Measurements from ENCODE around the gene LRRC37A3. TPM values are rescaled to one million over a fixed set of nuclear protein-coding genes. Genes with fewer than 3 reads are reported as not detected.
A peak's percentile ranks its signal among the peaks of the same experiment; 100 is the strongest.
"Not testable (repeated sequence)": the region's sequence is repeated elsewhere in the genome, so short reads cannot be mapped to it uniquely, and the experiment has no call there.

The LRRC37A3 gene
- 1.0 and 4.2 TPM in 2 replicates for total RNA-seq (2012; rRNA removed)

- H3K4me3 ChIP-seq (ENCODE audit: low read length): peak within 1 kb of the TSS; percentile 80
Observed at GRCh38 chr17:64919289-64920025, at the start of gene LRRC37A3. LRRC37A3 (minus strand) TSS chr17:64919478; CDS start chr17:64897257, 22,221 bp downstream.

GRCh38 chr17:64965873-64966287 lies 46.6 kb upstream of the LRRC37A3 start:
- Histone ChIP-seq H3K4me2 (ENCODE audit: low read length) (peak overlapping the region; percentile 76), H3K4me3 (ENCODE audit: low read length) (peak overlapping the region; percentile 60), H3K9ac (ENCODE audit: low read depth, low read length) (peak overlapping the region; percentile 63), H3K4me1 (ENCODE audit: control insufficient read depth, insufficient read depth, low read length) (peaks cover 15% of the 10 kb centered on the region)
- H3K36me3 ChIP-seq (ENCODE audit: insufficient read depth, low read length); H3K27me3 ChIP-seq (ENCODE audit: control insufficient read depth, insufficient read depth, low read length); H3K9me3 ChIP-seq (replicated peaks; ENCODE audit: low read length): not testable (repeated sequence)

More at GRCh38 chr17:64919289-64920025, at the start of gene LRRC37A3:
- H3K9me3 ChIP-seq (replicated peaks; ENCODE audit: low read length); H3K27me3 ChIP-seq (ENCODE audit: control insufficient read depth, insufficient read depth, low read length); H3K36me3 ChIP-seq (ENCODE audit: insufficient read depth, low read length); H3K4me1 ChIP-seq (ENCODE audit: control insufficient read depth, insufficient read depth, low read length): not testable (repeated sequence)
- H3K4me2 ChIP-seq (ENCODE audit: low read length): peak within 1 kb of the TSS; percentile 81
- peak within 1 kb of the TSS; percentile 82 for H3K9ac ChIP-seq (ENCODE audit: low read depth, low read length)

- Histone ChIP-seq H3K9ac (ENCODE audit: low read depth, low read length) (peak overlapping the region; percentile 63), H3K4me2 (ENCODE audit: low read length) (peak overlapping the region; percentile 76), H3K4me3 (ENCODE audit: low read length) (peak overlapping the region; percentile 60), H3K4me1 (ENCODE audit: control insufficient read depth, insufficient read depth, low read length) (peaks cover 15% of the 10 kb centered on the region)
- not testable (repeated sequence) for H3K27me3 ChIP-seq (ENCODE audit: control insufficient read depth, insufficient read depth, low read length); H3K36me3 ChIP-seq (ENCODE audit: insufficient read depth, low read length); H3K9me3 ChIP-seq (replicated peaks; ENCODE audit: low read length)
Observed at GRCh38 chr17:64965256-64965872, 46.1 kb upstream of the LRRC37A3 start.

DNA sequence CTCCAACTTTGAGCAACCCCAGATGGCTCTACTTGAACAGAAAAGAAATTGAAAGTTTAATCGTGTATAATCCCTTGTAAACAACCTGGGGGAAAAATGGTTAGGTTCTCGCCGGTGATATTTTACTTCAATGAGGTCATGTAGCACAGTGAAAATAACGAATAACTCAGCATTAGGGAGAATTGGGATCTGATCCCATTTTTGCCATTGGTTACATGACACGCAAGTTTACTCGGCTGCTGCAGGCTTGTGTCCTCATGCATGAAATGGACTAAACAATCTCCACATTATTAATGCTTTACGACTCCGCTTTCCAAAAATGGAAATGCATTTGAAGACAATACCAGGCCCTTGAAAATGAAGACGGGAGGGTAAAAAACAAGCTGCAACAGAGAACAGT lies 45.5 kb upstream of the LRRC37A3 start:
- Histone ChIP-seq H3K4me1 (ENCODE audit: control insufficient read depth, insufficient read depth, low read length) (peaks cover 15% of the 10 kb centered on the region), H3K9ac (ENCODE audit: low read depth, low read length) (no peak overlapping the region), H3K36me3 (ENCODE audit: insufficient read depth, low read length) (no peaks in the 10 kb centered on the region), H3K4me3 (ENCODE audit: low read length) (no peak overlapping the region), H3K9me3 (replicated peaks; ENCODE audit: low read length) (no peaks in the 10 kb centered on the region), H3K4me2 (ENCODE audit: low read length) (peak overlapping the region; percentile 2), H3K27me3 (ENCODE audit: control insufficient read depth, insufficient read depth, low read length) (no peaks in the 10 kb centered on the region)

DNA sequence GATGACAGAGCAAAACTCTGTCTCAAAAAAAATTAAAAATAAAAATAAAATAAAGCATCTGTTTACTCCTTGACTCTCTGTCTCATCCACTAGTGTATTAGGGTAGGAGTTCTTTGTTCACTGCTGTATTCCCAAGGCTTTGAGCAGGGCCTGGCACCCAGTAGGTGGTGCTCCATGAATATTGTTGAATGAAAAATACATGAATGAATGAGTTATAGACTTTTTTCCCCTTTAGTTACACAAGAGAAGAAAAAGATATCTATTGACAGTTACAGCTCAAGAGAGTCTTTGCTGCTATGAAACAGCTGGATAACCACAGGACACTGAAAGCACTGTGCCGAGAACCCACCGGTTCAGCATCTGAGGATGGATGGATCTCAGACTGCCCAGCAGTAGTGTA lies 44.5 kb upstream of the LRRC37A3 start:
- H3K9ac ChIP-seq (ENCODE audit: low read depth, low read length); H3K27me3 ChIP-seq (ENCODE audit: control insufficient read depth, insufficient read depth, low read length); H3K36me3 ChIP-seq (ENCODE audit: insufficient read depth, low read length); H3K4me3 ChIP-seq (ENCODE audit: low read length); H3K4me2 ChIP-seq (ENCODE audit: low read length); H3K9me3 ChIP-seq (replicated peaks; ENCODE audit: low read length): not testable (repeated sequence)
- H3K4me1 ChIP-seq (ENCODE audit: control insufficient read depth, insufficient read depth, low read length): peaks cover 20% of the 10 kb centered on the region

DNA sequence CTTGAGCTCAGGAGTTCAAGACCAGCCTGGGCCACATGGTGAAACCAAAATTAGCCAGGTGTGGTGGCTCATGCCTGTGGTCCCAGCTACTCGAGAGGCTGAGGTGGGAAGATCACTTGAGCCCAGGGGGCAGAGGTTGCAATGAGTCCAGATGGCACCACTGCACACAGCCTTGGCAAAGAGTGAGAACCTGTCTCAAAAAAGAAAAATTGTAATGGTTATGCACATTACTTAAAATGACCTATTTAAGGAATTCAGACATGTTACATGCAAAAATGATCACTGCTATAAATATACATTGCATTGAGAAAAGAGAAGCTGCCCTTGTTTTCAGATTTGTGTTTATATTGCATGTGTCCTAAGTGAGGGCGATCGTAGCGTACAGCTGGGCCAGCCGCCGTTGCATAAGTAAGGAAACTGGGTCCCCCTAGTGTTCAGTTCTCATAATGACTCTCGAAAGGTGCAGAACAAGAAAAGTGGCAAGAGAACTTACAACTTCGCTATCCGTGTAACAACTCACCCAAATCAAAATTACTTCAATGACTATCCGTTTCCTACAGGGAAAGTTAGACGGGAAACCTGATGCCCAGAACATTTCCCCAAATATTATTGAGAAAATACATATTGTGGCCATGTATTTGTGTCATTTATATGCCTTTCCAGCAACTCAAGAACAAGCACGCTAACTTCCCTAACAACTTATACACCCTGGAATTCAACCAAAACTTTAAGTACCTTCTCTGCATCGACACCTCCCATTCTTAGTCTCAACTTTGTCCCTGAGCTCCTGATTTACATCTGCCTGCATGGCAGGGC lies 42.5 kb upstream of the LRRC37A3 start:
- H3K9ac ChIP-seq (ENCODE audit: low read depth, low read length); H3K27me3 ChIP-seq (ENCODE audit: control insufficient read depth, insufficient read depth, low read length); H3K36me3 ChIP-seq (ENCODE audit: insufficient read depth, low read length); H3K9me3 ChIP-seq (replicated peaks; ENCODE audit: low read length): not testable (repeated sequence)
- peaks cover 20% of the 10 kb centered on the region for H3K4me1 ChIP-seq (ENCODE audit: control insufficient read depth, insufficient read depth, low read length)
- H3K4me3 ChIP-seq (ENCODE audit: low read length): peak overlapping the region; percentile 41
- H3K4me2 ChIP-seq (ENCODE audit: low read length): peak overlapping the region; percentile 50

GRCh38 chr17:64951877-64952276 lies 32.6 kb upstream of the LRRC37A3 start:
- no peak overlapping the region for H3K4me2 ChIP-seq (ENCODE audit: low read length)
- H3K9ac ChIP-seq (ENCODE audit: low read depth, low read length): no peak overlapping the region
- H3K4me1 ChIP-seq (ENCODE audit: control insufficient read depth, insufficient read depth, low read length): no peaks in the 10 kb centered on the region
- H3K9me3 ChIP-seq (replicated peaks; ENCODE audit: low read length): no peaks in the 10 kb centered on the region
- H3K27me3 ChIP-seq (ENCODE audit: control insufficient read depth, insufficient read depth, low read length): no peaks in the 10 kb centered on the region
- no peaks in the 10 kb centered on the region for H3K36me3 ChIP-seq (ENCODE audit: insufficient read depth, low read length)
- no peak overlapping the region for H3K4me3 ChIP-seq (ENCODE audit: low read length)

DNA sequence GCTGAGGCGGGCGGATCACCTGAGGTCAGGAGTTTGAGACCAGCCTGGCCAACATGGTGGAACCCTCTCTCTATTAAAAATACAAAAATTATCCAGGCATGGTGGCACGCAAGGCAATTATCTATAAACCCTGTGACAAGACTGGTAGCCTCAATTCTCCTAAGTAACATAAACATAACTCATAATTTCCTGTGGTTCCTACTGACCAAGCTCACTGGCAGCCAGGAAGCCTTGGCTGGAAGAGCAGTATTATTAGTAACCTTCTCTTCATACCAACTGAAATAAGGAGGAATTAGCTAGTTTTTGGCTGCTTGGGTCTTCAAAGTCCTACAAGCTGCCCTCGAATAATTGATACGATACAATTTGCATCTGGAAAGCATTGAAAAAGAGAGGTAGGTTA lies 31.6 kb upstream of the LRRC37A3 start:
- H3K27me3 ChIP-seq (ENCODE audit: control insufficient read depth, insufficient read depth, low read length): no peaks in the 10 kb centered on the region
- H3K9ac ChIP-seq (ENCODE audit: low read depth, low read length): no peak overlapping the region
- H3K4me1 ChIP-seq (ENCODE audit: control insufficient read depth, insufficient read depth, low read length): no peaks in the 10 kb centered on the region
- no peaks in the 10 kb centered on the region for H3K36me3 ChIP-seq (ENCODE audit: insufficient read depth, low read length)
- H3K9me3 ChIP-seq (replicated peaks; ENCODE audit: low read length): no peaks in the 10 kb centered on the region
- H3K4me2 ChIP-seq (ENCODE audit: low read length): no peak overlapping the region
- no peak overlapping the region for H3K4me3 ChIP-seq (ENCODE audit: low read length)

DNA sequence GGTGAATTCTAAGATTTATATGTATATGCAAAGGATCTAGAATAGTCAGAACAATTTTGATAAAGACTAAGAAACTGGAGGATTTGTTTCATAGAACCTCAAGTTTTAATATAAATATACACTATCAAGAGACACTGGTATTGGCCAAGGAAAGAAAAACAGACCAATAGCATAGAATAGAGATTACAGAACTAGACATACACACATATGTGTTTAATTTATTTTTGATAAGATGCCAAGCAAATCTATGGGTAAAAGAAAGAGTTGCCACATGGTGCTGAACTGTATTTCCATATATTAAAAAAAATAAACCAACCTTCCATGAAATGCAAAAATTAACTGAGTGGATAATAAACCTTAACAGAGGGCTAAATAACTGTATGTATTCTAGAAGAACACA lies 27.9 kb upstream of the LRRC37A3 start:
- no peak overlapping the region for H3K4me3 ChIP-seq (ENCODE audit: low read length)
- H3K9me3 ChIP-seq (replicated peaks; ENCODE audit: low read length): no peaks in the 10 kb centered on the region
- H3K4me1 ChIP-seq (ENCODE audit: control insufficient read depth, insufficient read depth, low read length): no peaks in the 10 kb centered on the region
- no peak overlapping the region for H3K9ac ChIP-seq (ENCODE audit: low read depth, low read length)
- no peaks in the 10 kb centered on the region for H3K36me3 ChIP-seq (ENCODE audit: insufficient read depth, low read length)
- no peaks in the 10 kb centered on the region for H3K27me3 ChIP-seq (ENCODE audit: control insufficient read depth, insufficient read depth, low read length)
- no peak overlapping the region for H3K4me2 ChIP-seq (ENCODE audit: low read length)

DNA sequence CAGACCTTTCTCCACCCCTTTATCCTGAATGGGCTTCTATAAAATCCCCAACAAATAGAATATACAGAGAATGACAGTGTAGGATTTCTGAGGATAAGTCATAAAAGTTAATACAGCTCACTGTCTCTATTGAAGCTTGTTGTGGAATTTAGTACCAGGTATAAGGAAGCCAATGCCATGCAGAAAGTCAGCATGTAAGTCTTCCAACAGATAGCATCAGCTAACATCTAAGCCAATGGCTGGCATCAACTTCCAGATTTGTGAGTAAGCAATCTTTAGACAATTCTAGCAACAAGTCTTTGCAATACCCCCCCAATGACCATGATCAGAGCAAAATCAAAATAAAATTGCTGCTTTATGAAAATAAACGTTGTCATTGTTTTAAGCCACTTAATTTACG lies 22.5 kb upstream of the LRRC37A3 start:
- H3K4me2 ChIP-seq (ENCODE audit: low read length): no peak overlapping the region
- H3K36me3 ChIP-seq (ENCODE audit: insufficient read depth, low read length): no peaks in the 10 kb centered on the region
- no peaks in the 10 kb centered on the region for H3K4me1 ChIP-seq (ENCODE audit: control insufficient read depth, insufficient read depth, low read length)
- H3K9me3 ChIP-seq (replicated peaks; ENCODE audit: low read length): no peaks in the 10 kb centered on the region
- H3K4me3 ChIP-seq (ENCODE audit: low read length): no peak overlapping the region
- peaks cover 3% of the 10 kb centered on the region for H3K27me3 ChIP-seq (ENCODE audit: control insufficient read depth, insufficient read depth, low read length)
- no peak overlapping the region for H3K9ac ChIP-seq (ENCODE audit: low read depth, low read length)

DNA sequence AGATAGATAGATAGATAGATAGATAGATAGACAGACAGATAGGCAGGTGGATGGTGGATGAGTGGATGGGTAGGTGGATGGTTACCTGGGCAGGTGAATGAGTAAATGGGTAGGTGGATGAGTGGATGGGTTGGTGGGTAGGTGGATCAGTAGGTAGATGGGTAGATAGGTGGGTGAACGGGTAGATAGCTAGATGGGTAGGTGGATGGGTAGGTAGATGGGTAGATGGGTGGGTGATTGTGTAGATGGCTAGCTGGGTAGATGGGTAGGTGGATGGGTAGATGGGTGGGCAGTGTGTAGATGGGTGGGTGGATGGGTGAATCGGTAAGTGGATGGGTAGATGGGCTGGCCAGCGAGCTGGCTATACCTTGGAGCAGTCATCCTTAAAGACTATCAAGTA lies 21.8 kb upstream of the LRRC37A3 start:
- peaks cover 3% of the 10 kb centered on the region for H3K27me3 ChIP-seq (ENCODE audit: control insufficient read depth, insufficient read depth, low read length)
- H3K9ac ChIP-seq (ENCODE audit: low read depth, low read length): no peak overlapping the region
- H3K4me3 ChIP-seq (ENCODE audit: low read length): no peak overlapping the region
- H3K9me3 ChIP-seq (replicated peaks; ENCODE audit: low read length): no peaks in the 10 kb centered on the region
- H3K4me2 ChIP-seq (ENCODE audit: low read length): no peak overlapping the region
- no peaks in the 10 kb centered on the region for H3K4me1 ChIP-seq (ENCODE audit: control insufficient read depth, insufficient read depth, low read length)
- H3K36me3 ChIP-seq (ENCODE audit: insufficient read depth, low read length): no peaks in the 10 kb centered on the region

Data from skeletal muscle satellite cell (primary cell).